HepG2 (cell line): ENCODE measurements around the gene CASKIN1. TPM values are rescaled to one million over a fixed set of nuclear protein-coding genes. Genes with fewer than 3 reads are reported as not detected.

Experiments
- FLYWCH1 ChIP-seq: sonication (generic); formaldehyde crosslinking; IDR thresholded peaks from 2 replicates; pipeline ENCODE4 v1.8.1; 2023; ENCODE audit warnings: mild to moderate bottlenecking, missing genetic modification reagents
- HNRNPH1 ChIP-seq: fragments of 200-400 bp; formaldehyde crosslinking; optimal IDR thresholded peaks from 2 replicates; pipeline ENCODE3; 2017; ENCODE audit warnings: mild to moderate bottlenecking, low read depth, low read length
- KLF12 ChIP-seq: sonication (generic); formaldehyde crosslinking; IDR thresholded peaks from 2 replicates; pipeline ENCODE4 v1.4.0; 2020; ENCODE audit warnings: missing genetic modification reagents, borderline replicate concordance
- PATZ1 ChIP-seq: sonication (generic); formaldehyde crosslinking; IDR thresholded peaks from 2 replicates; pipeline ENCODE4 v1.4.0; 2020; ENCODE audit warnings: missing genetic modification reagents
- PCBP1 ChIP-seq: fragments of 200-400 bp; formaldehyde crosslinking; IDR thresholded peaks from 2 replicates; pipeline ENCODE4 v1.6.1; 2017; ENCODE audit warnings: mild to moderate bottlenecking, low read depth, low read length, borderline replicate concordance
- PITX1 ChIP-seq: sonication (generic); formaldehyde crosslinking; IDR thresholded peaks from 2 replicates; pipeline ENCODE4 v1.5.1; 2020; ENCODE audit warnings: mild to moderate bottlenecking, missing genetic modification reagents
- RCOR2 ChIP-seq: IDR thresholded peaks from 2 replicates; pipeline ENCODE4 v1.6.1; 2016; ENCODE audit warnings: missing biosample characterization, missing genetic modification reagents
- STAT6 ChIP-seq: sonication (generic); formaldehyde crosslinking; IDR thresholded peaks from 2 replicates; pipeline ENCODE4 v1.4.0; 2020; ENCODE audit warnings: missing genetic modification reagents, mild to moderate bottlenecking, borderline replicate concordance
- XBP1 ChIP-seq: sonication (generic); formaldehyde crosslinking; IDR thresholded peaks from 2 replicates; pipeline ENCODE4 v1.5.0; 2020; ENCODE audit warnings: missing genetic modification reagents
- ZNF496 ChIP-seq: sonication (generic); formaldehyde crosslinking; IDR thresholded peaks from 2 replicates; pipeline ENCODE4 v1.8.1; 2023; ENCODE audit warnings: mild to moderate bottlenecking, moderate library complexity, missing genetic modification reagents; ENCODE audit not compliant: insufficient replicate concordance
- ZNF510 ChIP-seq: sonication (generic); formaldehyde crosslinking; IDR thresholded peaks from 2 replicates; pipeline ENCODE4 v1.4.0; 2020; ENCODE audit warnings: low read depth, mild to moderate bottlenecking, missing genetic modification reagents
- ZSCAN25 ChIP-seq: sonication (generic); formaldehyde crosslinking; IDR thresholded peaks from 2 replicates; pipeline ENCODE4 v1.8.0; 2022; ENCODE audit warnings: mild to moderate bottlenecking, missing genetic modification reagents
- polyA plus RNA-seq, 8 experiments: library from polyadenylated mRNA; depleted of rRNA in 3 of 8; stranded (reverse) in 7 of 8; unstranded in 1 of 8; fragments of >200 nt; fragmentation: Illumina TruSeq in 4 of 8; extraction: Trizol in 4 of 8; gene quantifications; 2 replicates each; pipeline versions ENCODE4 v1.2.1 to v1.2.3, GENCODE V29; 2011 to 2016; ENCODE audit warnings: low read depth in 4 of 8, missing spikeins in 1 of 8, mixed read lengths in 1 of 8; ENCODE audit not compliant: insufficient read depth in 1 of 8
- total RNA-seq, 5 experiments: library from RNA; depleted of rRNA; stranded (reverse); fragments of >200 nt; fragmentation: Illumina TruSeq; extraction: Trizol; gene quantifications; 2 replicates each; pipeline ENCODE4 v1.2.3, GENCODE V29; 2016; ENCODE audit warnings: low read depth in 1 of 5
- TF ChIP-seq, protein P1 (sequence below): sonication (generic); formaldehyde crosslinking; IDR thresholded peaks from 2 replicates; pipeline ENCODE4 v1.5.1; 2020; ENCODE audit warnings: missing genetic modification reagents, mild to moderate bottlenecking, borderline replicate concordance
- TF ChIP-seq, protein P2 (sequence below): IDR thresholded peaks from 2 replicates; pipeline ENCODE4 v1.6.1; 2018; ENCODE audit warnings: missing genetic modification reagents
- TF ChIP-seq, protein P3 (sequence below): IDR thresholded peaks from 2 replicates; pipeline ENCODE4 v1.6.1; 2016; ENCODE audit warnings: low read depth, missing genetic modification reagents, missing compliant biosample characterization

The CASKIN1 gene
- total and polyA plus RNA-seq, 2 of the 13 experiments (the other 11 are each of a cell fraction or from before 2014, with no cell fraction given), result 1.2 to 2.2 TPM

- TF ChIP-seq, protein P1, sequence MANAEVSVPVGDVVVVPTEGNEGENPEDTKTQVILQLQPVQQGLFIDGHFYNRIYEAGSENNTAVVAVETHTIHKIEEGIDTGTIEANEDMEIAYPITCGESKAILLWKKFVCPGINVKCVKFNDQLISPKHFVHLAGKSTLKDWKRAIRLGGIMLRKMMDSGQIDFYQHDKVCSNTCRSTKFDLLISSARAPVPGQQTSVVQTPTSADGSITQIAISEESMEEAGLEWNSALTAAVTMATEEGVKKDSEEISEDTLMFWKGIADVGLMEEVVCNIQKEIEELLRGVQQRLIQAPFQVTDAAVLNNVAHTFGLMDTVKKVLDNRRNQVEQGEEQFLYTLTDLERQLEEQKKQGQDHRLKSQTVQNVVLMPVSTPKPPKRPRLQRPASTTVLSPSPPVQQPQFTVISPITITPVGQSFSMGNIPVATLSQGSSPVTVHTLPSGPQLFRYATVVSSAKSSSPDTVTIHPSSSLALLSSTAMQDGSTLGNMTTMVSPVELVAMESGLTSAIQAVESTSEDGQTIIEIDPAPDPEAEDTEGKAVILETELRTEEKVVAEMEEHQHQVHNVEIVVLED (CRISPR knock-in tag), result no peak
- TF ChIP-seq PCBP1 (no peak), ZNF496 (no peak), ZSCAN25 (CRISPR knock-in tag) (no peak), STAT6 (CRISPR knock-in tag) (no peak), HNRNPH1 (no peak), XBP1 (CRISPR knock-in tag) (no peak), KLF12 (0 out of 2 replicates have a peak, but pooled peaks have one; percentile 9), FLYWCH1 (CRISPR knock-in tag) (no peak), ZNF510 (CRISPR knock-in tag) (no peak), RCOR2 (no peak), PATZ1 (CRISPR knock-in tag) (peak; percentile 75), PITX1 (CRISPR knock-in tag) (peak; percentile 24; the same call in 1 of the 2 replicates)
- TF ChIP-seq, protein P2, sequence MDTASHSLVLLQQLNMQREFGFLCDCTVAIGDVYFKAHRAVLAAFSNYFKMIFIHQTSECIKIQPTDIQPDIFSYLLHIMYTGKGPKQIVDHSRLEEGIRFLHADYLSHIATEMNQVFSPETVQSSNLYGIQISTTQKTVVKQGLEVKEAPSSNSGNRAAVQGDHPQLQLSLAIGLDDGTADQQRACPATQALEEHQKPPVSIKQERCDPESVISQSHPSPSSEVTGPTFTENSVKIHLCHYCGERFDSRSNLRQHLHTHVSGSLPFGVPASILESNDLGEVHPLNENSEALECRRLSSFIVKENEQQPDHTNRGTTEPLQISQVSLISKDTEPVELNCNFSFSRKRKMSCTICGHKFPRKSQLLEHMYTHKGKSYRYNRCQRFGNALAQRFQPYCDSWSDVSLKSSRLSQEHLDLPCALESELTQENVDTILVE (CRISPR knock-in tag), result peak; percentile 68; the same call in 1 of the 2 replicates
- TF ChIP-seq, protein P3, sequence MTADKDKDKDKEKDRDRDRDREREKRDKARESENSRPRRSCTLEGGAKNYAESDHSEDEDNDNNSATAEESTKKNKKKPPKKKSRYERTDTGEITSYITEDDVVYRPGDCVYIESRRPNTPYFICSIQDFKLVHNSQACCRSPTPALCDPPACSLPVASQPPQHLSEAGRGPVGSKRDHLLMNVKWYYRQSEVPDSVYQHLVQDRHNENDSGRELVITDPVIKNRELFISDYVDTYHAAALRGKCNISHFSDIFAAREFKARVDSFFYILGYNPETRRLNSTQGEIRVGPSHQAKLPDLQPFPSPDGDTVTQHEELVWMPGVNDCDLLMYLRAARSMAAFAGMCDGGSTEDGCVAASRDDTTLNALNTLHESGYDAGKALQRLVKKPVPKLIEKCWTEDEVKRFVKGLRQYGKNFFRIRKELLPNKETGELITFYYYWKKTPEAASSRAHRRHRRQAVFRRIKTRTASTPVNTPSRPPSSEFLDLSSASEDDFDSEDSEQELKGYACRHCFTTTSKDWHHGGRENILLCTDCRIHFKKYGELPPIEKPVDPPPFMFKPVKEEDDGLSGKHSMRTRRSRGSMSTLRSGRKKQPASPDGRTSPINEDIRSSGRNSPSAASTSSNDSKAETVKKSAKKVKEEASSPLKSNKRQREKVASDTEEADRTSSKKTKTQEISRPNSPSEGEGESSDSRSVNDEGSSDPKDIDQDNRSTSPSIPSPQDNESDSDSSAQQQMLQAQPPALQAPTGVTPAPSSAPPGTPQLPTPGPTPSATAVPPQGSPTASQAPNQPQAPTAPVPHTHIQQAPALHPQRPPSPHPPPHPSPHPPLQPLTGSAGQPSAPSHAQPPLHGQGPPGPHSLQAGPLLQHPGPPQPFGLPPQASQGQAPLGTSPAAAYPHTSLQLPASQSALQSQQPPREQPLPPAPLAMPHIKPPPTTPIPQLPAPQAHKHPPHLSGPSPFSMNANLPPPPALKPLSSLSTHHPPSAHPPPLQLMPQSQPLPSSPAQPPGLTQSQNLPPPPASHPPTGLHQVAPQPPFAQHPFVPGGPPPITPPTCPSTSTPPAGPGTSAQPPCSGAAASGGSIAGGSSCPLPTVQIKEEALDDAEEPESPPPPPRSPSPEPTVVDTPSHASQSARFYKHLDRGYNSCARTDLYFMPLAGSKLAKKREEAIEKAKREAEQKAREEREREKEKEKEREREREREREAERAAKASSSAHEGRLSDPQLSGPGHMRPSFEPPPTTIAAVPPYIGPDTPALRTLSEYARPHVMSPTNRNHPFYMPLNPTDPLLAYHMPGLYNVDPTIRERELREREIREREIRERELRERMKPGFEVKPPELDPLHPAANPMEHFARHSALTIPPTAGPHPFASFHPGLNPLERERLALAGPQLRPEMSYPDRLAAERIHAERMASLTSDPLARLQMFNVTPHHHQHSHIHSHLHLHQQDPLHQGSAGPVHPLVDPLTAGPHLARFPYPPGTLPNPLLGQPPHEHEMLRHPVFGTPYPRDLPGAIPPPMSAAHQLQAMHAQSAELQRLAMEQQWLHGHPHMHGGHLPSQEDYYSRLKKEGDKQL, result no peak
These were observed 48.3 kb downstream of the CASKIN1 start, which contains the start of gene RAB26 (continued) for GRCh38 chr16:2147981-2148671.
